Spleen (tissue), 11 donors: ENCODE results near the gene DIP2C. TPM values are rescaled to one million over a fixed set of nuclear protein-coding genes. Genes with fewer than 3 reads are reported as not detected.

Experiments
- DNase-seq: peaks from one replicate; pipeline ENCODE4 v3.0.0-alpha.2; 2020
- H3K27ac ChIP-seq, 8 donors: fragments of 200-600 bp; sonication (generic) in 7 of 8; 1 replicate in 4 of 8; 2 replicates in 4 of 8; pipeline versions ENCODE4 v1.5.0 to v1.8.0; 2016 to 2021; ENCODE audit warnings: inconsistent platforms in 4 of 8, mild to moderate bottlenecking in 4 of 8, moderate library complexity in 1 of 8
- H3K27me3 ChIP-seq, 7 donors: fragments of 200-600 bp; sonication (generic) in 6 of 7; replicated peaks in 1 of 7; 1 replicate in 4 of 7; 2 replicates in 3 of 7; pipeline versions ENCODE4 v1.5.0 to v1.8.0; 2016 to 2021; ENCODE audit warnings: inconsistent platforms in 3 of 7, mild to moderate bottlenecking in 1 of 7
- H3K36me3 ChIP-seq, 6 donors: fragments of 200-600 bp; sonication (generic) in 5 of 6; 1 replicate in 4 of 6; 2 replicates in 2 of 6; pipeline versions ENCODE4 v1.5.0 to v1.8.0; 2016 to 2021; ENCODE audit warnings: inconsistent platforms in 2 of 6
- H3K4me1 ChIP-seq, 6 donors: fragments of 200-600 bp; sonication (generic) in 5 of 6; 1 replicate in 3 of 6; 2 replicates in 3 of 6; pipeline versions ENCODE4 v1.5.0 to v1.8.0; 2016 to 2021; ENCODE audit warnings: inconsistent platforms in 3 of 6
- H3K4me3 ChIP-seq, 8 donors: fragments of 200-600 bp; sonication (generic) in 7 of 8; 1 replicate in 4 of 8; 2 replicates in 4 of 8; pipeline versions ENCODE4 v1.5.0 to v1.8.0; 2016 to 2021; ENCODE audit warnings: inconsistent platforms in 4 of 8, mild to moderate bottlenecking in 4 of 8, moderate library complexity in 2 of 8
- H3K9me3 ChIP-seq, 8 donors: fragments of 200-600 bp; sonication (generic) in 7 of 8; 1 replicate in 4 of 8; 2 replicates in 4 of 8; pipeline versions ENCODE4 v1.5.0 to v1.8.0; 2016 to 2021; ENCODE audit warnings: inconsistent platforms in 4 of 8
- CTCF ChIP-seq, 11 experiments: fragments of 200-600 bp in 7 of 11; fragments of 450-650 bp in 4 of 11; sonication (generic) in 4 of 11; IDR thresholded peaks in 8 of 11; conservative IDR thresholded peaks in 3 of 11; 1 replicate in 7 of 11; 2 replicates in 4 of 11; pipeline versions ENCODE4 v1.4.0 to v1.8.0; 2016 to 2021; ENCODE audit warnings: antibody characterized with exemption in 11 of 11, inconsistent platforms in 4 of 11, mild to moderate bottlenecking in 1 of 11
- POLR2A ChIP-seq, 3 donors: fragments of 450-650 bp; IDR thresholded peaks; one replicate each; pipeline ENCODE4 v1.5.1; 2017; ENCODE audit warnings: antibody characterized with exemption in 3 of 3, mild to moderate bottlenecking in 1 of 3
- POLR2AphosphoS5 ChIP-seq, 3 donors: sonication (generic); formaldehyde crosslinking; IDR thresholded peaks; one replicate each; pipeline ENCODE4 v1.5.1; 2017; ENCODE audit warnings: antibody characterized with exemption in 3 of 3
- WGBS, 5 donors: extraction: QIAGEN DNeasy Blood & Tissue Kit in 3 of 5; methylation state at CpG; one replicate each; pipeline versions ENCODE4 v1.1.5 to v1.1.7; 2013 to 2018; 5-methylcytosine and 5-hydroxymethylcytosine counted together
- intact Hi-C: fragments of 100-400 bp; cut with DNase I; formaldehyde crosslinking; loops from one replicate; pipeline ENCODE4 v1.15.0; 2023; ENCODE audit warnings: low total_unique reads
- polyA plus RNA-seq, 3 donors: library from polyadenylated mRNA; stranded (reverse); fragments of 200-250 nt; gene quantifications; one replicate each; pipeline ENCODE4 v1.2.1, GENCODE V29; 2013
- total RNA-seq, 7 donors: library from RNA; depleted of rRNA in 3 of 7; stranded (reverse); fragments of >200 nt in 3 of 7; fragmentation: NEBNext Ultra II Directional in 4 of 7; extraction: Animal tissue kit (Norgen Biotek cat#: 25700) in 4 of 7; gene quantifications; one replicate each; pipeline versions ENCODE4 v1.1.0 to v1.2.1, GENCODE V29; 2016 to 2021
- donor health status: healthy with polysubstance abuse.
- donor health status: DM: no; HTN: no; CAD: no; lungs with moderate emphysema.
- donor health status: DM: no; HTN: no; CAD: no.
- donor health status: Bipolar disorder and iron deficiency.
- donor health status: healthy.
- donor health status: DM: no; HTN: no; CAD: no.
- donor health status: DM: yes; HTN: yes; CAD: no.

Gene DIP2C
- total and polyA plus RNA-seq, 10 donors: 2.2 to 13.1 (median 9.0) TPM

DNA sequence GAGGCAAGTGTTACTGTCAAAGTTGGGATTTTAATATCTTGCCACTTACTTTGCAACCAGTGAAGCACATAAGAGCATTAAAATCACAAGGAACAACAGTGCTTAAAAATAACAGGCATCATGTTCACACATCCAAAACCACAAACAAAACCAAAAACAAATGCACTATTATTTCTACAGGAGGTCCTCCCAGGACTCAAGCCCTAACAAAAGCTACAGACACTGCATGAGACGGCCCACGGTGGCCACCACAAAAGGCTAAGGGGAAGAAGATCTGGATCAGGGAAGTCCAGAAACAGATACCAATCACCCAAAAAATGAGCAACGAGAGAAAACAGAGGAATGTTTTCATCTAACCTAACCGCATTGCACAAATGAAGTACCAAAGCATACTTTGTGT is 395.8 kb downstream of the DIP2C start:
- Histone ChIP-seq H3K4me1 (peaks cover 0 to 29% (median 9%) of the 10 kb centered on the region in 6 donors), H3K4me3 (no peak overlapping the region), H3K36me3 (peaks cover 0 to 32% (median 0%) of the 10 kb centered on the region in 6 donors), H3K27ac (no peak overlapping the region), H3K9me3 (no peaks in the 10 kb centered on the region), H3K27me3 (no peaks in the 10 kb centered on the region)
- DNase-seq: no peak
- no peak for TF ChIP-seq POLR2AphosphoS5 (IDR thresholded peaks at IDR 0.05)
- no peak for TF ChIP-seq CTCF (IDR thresholded peaks at IDR 0.05 in 8 of 11, conservative IDR thresholded peaks at IDR 0.05 in 3 of 11)
- no peak for TF ChIP-seq POLR2A (IDR thresholded peaks at IDR 0.05)
- intact Hi-C loops: no loop called here
- 81 to 83% (median 82%) methylated on average over 4 of the region's 4 CpGs for WGBS, 5 donors

DNA sequence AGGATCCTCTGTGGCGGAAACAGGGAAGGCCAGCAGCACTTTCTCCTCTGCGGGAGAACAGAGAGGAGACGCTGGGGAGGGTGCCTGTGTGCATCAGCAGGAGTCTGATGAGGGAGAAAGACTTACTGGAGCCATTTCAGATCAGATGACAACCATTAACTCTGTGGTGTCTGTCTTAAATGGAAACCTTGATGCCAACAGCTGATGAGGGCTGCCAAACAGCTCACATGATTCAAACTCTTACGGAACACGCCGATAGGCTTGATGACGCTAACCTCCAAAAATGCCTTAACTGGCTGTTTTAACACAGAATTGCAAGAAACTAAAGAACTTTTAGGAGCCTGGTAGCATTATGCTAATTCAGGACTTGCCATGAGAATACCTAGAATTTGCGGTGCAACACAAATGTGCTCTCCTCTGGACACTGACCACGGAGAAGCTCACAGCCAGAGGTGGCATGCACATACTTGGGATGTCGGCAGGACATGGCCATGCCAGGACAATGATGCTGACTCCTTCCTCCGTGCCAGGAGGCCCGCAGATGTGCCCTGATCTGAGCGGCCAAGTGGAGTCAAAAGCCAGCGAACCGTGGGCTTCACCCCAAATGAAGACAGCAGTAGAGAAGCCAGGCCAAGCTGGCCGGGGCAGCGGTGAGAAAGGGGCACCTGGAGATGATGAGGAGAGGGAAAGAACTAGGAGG is 399.3 kb downstream of the DIP2C start:
- H3K36me3 ChIP-seq: peaks cover 0 to 46% (median 0%) of the 10 kb centered on the region in 6 donors
- peak; percentile 57 for DNase-seq
- intact Hi-C loops: no loop called here
- WGBS, 5 donors: 90 to 95% (median 93%) methylated on average over 17 of the region's 17 CpGs
- no peak overlapping the region for H3K27ac ChIP-seq
- peaks cover 0 to 19% (median 0%) of the 10 kb centered on the region in 6 donors for H3K4me1 ChIP-seq
- no peak for TF ChIP-seq POLR2A (IDR thresholded peaks at IDR 0.05)
- no peak for TF ChIP-seq POLR2AphosphoS5 (IDR thresholded peaks at IDR 0.05)
- TF ChIP-seq CTCF (IDR thresholded peaks at IDR 0.05 in 8 of 11, conservative IDR thresholded peaks at IDR 0.05 in 3 of 11): no peak
- H3K4me3 ChIP-seq: no peak overlapping the region
- H3K27me3 ChIP-seq: no peaks in the 10 kb centered on the region
- no peaks in the 10 kb centered on the region for H3K9me3 ChIP-seq

GRCh38 chr10:289581-289980 is 399.9 kb downstream of the DIP2C start:
- H3K27me3 ChIP-seq: no peaks in the 10 kb centered on the region
- TF ChIP-seq POLR2AphosphoS5 (IDR thresholded peaks at IDR 0.05) (no peak), POLR2A (IDR thresholded peaks at IDR 0.05) (no peak), CTCF (IDR thresholded peaks at IDR 0.05 in 8 of 11, conservative IDR thresholded peaks at IDR 0.05 in 3 of 11) (no peak)
- intact Hi-C loops: no loop called here
- H3K27ac ChIP-seq: no peak overlapping the region
- H3K9me3 ChIP-seq: no peaks in the 10 kb centered on the region
- WGBS, 5 donors: 88 to 98% (median 93%) methylated on average over 6 to 9 of the region's 9 CpGs
- peaks cover 0 to 49% (median 0%) of the 10 kb centered on the region in 6 donors for H3K36me3 ChIP-seq
- H3K4me1 ChIP-seq: peaks cover 0 to 23% (median under 1%) of the 10 kb centered on the region in 6 donors
- no peak overlapping the region for H3K4me3 ChIP-seq
- peak; percentile 64 for DNase-seq

- Histone ChIP-seq H3K4me1 (peaks cover 0 to 25% (median 5%) of the 10 kb centered on the region in 6 donors), H3K27ac (peak overlapping the region in 1 of 8 donors; percentile 9), H3K36me3 (peaks cover 0 to 49% (median 0%) of the 10 kb centered on the region in 6 donors), H3K27me3 (no peaks in the 10 kb centered on the region), H3K9me3 (no peaks in the 10 kb centered on the region), H3K4me3 (no peak overlapping the region)
- WGBS, 5 donors: 78 to 89% (median 86%) methylated on average over 27 of the region's 27 CpGs
- TF ChIP-seq CTCF (IDR thresholded peaks at IDR 0.05 in 8 of 11, conservative IDR thresholded peaks at IDR 0.05 in 3 of 11) (no peak), POLR2AphosphoS5 (IDR thresholded peaks at IDR 0.05) (no peak), POLR2A (IDR thresholded peaks at IDR 0.05) (no peak)
- intact Hi-C loops: no loop called here
- peak; percentile 65 for DNase-seq
Observed at GRCh38 chr10:288316-289200, 400.9 kb downstream of the DIP2C start.
